GM13977 (cell line): Measurements from ENCODE around the gene NUP214.
"Not testable (repeated sequence)": the region's sequence is repeated elsewhere in the genome, so short reads cannot be mapped to it uniquely, and the experiment has no call there.

Experiments
- DNase-seq: peaks from one replicate; pipeline ENCODE4 v3.0.0; 2012; ENCODE audit warnings: low spot score
- in situ Hi-C: fragments of 300-500 bp; cut with MboI; formaldehyde crosslinking; loops from one replicate; pipeline ENCODE4 v1.12.0; 2022; ENCODE audit warnings: low sequenced_read_pairs, low pct_unique_long_range_greater_than_20kb, mixed read lengths, inconsistent platforms; ENCODE audit not compliant: unreplicated experiment
- TF ChIP-seq, protein P1 (sequence below): IDR thresholded peaks from 2 replicates; pipeline ENCODE4 v1.5.1; 2012; ENCODE audit warnings: mild to moderate bottlenecking, control low read depth; ENCODE audit not compliant: insufficient read depth; ENCODE audit errors: extremely low read depth, missing control alignments

NUP214 gene

DNA sequence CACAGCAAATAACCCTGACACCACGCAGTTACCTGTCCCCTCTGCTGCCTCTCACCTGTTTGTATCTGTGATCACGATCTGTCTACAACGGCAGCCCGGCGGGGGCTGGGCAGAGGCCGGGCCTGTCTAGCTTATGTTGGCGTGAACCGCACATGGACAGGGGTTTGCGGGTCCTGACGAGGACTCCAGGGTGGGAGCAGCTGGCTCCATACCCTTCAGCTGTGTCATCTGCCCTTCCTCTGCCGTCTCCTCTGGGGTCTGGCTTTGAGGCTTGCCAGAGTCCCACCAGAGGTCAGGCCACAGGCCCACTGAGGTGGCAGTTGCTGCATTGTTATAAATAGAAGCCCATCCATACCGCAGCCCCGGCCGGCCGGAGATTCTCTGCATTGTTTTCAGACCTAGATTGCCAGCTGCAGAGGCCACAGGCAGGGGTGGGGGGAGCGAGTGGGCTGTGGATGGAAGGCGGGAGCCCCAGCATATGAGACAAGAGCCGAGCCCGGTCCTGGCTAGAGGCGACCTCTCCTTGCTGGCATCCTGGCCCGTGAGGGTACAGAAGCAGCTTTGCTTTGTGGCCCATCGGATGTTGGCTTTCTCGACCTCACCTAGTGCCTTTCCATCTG is 113.1 kb downstream of the NUP214 start:
- TF ChIP-seq, protein P1, sequence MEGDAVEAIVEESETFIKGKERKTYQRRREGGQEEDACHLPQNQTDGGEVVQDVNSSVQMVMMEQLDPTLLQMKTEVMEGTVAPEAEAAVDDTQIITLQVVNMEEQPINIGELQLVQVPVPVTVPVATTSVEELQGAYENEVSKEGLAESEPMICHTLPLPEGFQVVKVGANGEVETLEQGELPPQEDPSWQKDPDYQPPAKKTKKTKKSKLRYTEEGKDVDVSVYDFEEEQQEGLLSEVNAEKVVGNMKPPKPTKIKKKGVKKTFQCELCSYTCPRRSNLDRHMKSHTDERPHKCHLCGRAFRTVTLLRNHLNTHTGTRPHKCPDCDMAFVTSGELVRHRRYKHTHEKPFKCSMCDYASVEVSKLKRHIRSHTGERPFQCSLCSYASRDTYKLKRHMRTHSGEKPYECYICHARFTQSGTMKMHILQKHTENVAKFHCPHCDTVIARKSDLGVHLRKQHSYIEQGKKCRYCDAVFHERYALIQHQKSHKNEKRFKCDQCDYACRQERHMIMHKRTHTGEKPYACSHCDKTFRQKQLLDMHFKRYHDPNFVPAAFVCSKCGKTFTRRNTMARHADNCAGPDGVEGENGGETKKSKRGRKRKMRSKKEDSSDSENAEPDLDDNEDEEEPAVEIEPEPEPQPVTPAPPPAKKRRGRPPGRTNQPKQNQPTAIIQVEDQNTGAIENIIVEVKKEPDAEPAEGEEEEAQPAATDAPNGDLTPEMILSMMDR = no peak
- DNase-seq = no peak
- in situ Hi-C loops = no loop called here

DNA sequence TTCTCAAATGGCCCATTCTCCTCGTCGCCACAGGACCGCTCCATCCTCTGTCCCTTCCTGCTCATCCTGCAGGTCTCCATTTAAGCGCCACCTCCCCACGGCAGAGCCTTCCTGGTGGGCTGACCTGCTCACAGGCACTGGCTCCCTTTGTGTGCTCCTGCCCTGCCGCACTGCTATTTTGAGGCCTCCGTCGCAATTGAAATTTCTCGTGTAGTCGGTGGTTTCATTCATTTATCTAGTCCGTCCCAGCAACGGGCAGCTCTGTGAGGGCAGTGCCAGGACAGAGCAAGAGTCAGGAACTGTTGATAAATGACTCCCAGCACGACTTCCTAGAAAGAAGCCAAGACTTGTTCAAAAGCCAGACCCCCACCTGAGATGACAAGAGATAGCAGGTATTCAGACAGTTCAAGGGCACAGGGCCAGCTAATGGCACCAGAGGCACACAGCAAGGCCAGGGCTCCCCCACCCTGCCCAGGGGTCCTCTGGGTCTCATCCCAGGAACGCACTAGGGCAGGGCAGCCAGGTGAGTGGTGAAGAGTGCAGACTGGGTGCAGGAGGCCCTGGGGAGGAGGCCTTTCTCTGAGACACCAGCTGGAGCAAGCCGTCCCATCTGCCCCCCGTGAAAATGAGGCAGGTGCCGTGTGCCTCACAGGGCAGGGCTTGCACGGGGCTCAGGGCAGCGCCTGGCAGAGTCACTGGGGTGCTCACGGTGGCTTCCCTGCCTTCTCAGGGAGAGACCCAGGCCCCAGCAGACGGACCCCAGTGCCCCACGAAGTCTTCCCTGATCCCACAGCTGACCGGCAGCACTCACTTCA is 114.0 kb downstream of the NUP214 start:
- in situ Hi-C loops = no loop called here
- DNase-seq = no peak
- TF ChIP-seq, protein P1 = no peak

DNA sequence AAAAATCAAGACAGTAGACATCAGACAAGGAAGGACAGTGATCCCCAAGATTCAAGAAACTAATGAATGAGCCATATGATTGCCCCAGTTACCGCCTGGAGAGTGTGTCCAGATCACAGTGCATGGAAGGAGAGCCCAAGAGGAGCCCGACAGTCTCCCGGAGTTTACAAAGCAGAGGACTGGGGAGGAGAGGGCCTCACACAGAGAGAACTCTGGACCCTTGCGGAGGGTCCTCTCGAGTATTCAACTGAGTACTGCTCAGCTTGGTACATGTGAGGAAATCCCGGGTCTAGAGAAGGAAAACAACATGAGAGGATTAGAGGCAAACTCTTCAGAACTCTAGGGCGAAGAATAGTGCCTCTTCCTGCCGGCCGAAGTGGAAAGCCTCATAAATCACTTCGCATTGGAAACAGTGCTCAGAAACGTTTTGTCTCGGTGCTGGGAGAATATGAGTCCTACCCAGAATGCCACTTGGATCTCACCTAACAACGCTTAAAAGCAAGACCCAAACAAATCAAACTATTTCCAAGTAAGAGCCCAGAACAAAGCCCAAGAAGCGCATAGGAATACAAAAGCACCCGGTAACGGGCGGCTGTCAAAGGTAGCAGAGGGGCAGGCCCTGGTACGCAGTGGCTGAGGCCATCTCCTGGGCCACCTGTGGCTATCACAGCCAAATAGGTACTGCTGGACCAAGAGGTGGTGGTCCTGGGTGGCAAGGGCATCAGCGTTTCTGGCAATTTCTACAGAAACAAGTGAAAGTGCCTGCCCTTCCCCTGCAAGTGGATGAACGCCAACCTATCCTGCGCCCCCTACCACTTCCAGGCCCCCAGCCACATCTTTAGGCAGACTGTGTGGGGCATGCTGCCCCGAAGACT is 114.9 kb downstream of the NUP214 start:
- in situ Hi-C loops = no loop called here
- DNase-seq = no peak
- TF ChIP-seq, protein P1 = no peak

DNA sequence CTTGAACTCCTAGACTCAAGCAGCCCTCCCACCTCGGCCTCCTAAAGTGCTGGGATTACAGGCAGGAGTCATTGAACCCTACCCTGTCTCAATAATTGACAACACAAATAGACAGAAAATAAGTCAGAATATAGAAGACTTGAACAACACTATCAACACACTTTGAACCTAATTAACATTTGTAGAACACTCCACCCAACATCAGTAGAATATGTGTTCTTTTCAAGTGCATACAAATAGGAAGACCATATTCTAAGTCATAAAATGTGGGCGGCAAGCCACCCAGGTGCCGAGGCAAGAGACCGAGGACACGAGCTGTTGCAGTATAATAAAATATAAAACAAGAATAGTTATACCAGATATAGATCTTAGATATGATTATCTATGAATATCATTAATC is 118.9 kb downstream of the NUP214 start:
- DNase-seq, in situ Hi-C loops: not testable (repeated sequence)

DNA sequence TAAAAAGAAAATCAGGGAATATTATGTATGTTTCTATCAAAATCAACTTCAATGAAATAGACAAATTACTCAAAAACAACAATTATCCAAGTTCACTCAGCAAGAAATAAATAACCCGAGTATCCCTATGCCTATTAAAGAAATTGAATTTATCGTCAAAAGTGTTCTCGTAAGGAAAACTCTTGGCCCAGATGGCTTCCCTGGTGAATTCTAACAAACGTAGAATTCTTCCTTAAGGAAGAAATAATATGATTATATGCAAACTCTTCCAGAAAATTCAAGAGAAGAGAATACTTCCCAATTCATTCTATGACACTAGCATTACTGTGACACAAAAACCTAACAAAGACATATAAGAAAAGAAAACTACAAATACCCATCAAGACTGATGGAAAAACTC is 121.2 kb downstream of the NUP214 start:
- no peak for DNase-seq
- in situ Hi-C loops = no loop called here
- TF ChIP-seq, protein P1 = no peak

DNA sequence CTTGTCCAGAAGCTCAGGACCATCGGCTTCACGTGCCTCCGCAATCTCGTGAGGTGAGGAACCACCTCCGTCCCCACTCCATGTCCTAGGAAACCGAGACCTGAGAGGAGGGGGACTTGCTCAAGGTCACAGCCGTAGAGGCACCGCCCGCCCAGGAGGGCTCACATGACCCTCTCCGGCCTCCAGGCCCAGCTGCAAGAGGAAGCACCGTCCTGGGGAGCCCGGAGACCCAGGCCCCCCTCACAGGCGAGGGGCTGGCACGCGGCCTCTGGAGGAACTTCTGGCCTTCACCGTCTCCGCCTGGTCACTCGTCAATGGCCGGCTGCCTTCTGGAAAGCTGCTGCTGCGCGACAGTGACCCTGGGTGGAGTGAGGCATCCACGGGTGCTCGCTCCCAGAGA is 126.7 kb downstream of the NUP214 start:
- in situ Hi-C loops = no loop called here
- no peak for DNase-seq
- TF ChIP-seq, protein P1 = no peak
